Activated T-cell treated with anti-CD3 and anti-CD28 coated beads for 1 hour (primary cell): ENCODE results near the gene GPATCH3.
"Not testable (repeated sequence)": the region's sequence is repeated elsewhere in the genome, so short reads cannot be mapped to it uniquely, and the experiment has no call there.

Source experiments
- DNase-seq: peaks from one replicate; pipeline ENCODE4 v3.0.0-alpha.2; 2020; ENCODE audit warnings: low read depth

GPATCH3 gene

GRCh38 chr1:26863685-26864077, 36.6 kb downstream of the GPATCH3 start:
- DNase-seq, result no peak

GRCh38 chr1:26862781-26863684, 37.2 kb downstream of the GPATCH3 start, which contains the start of gene SFN:
Gene SFN, plus strand, starts transcription at chr1:26863149. Its CDS starts 64 bp downstream, at chr1:26863213.
- DNase-seq, result peak; percentile 40

- no peak for DNase-seq
These were observed 38.3 kb downstream of the GPATCH3 start for GRCh38 chr1:26861889-26862378.

GRCh38 chr1:26861286-26861701, 39.0 kb downstream of the GPATCH3 start:
- DNase-seq, result no peak

- DNase-seq, result no peak
These were observed 41.2 kb downstream of the GPATCH3 start for GRCh38 chr1:26858891-26859640.

GRCh38 chr1:26858160-26858559, 42.1 kb downstream of the GPATCH3 start:
- DNase-seq, result no peak

- no peak for DNase-seq
These were observed 42.7 kb downstream of the GPATCH3 start for GRCh38 chr1:26857473-26858060.

GRCh38 chr1:26856604-26857469, 43.4 kb downstream of the GPATCH3 start:
- no peak for DNase-seq

GRCh38 chr1:26856181-26856580, 44.1 kb downstream of the GPATCH3 start:
- DNase-seq, result no peak

GRCh38 chr1:26855636-26856035, 44.6 kb downstream of the GPATCH3 start:
- no peak for DNase-seq

GRCh38 chr1:26854906-26855305, 45.4 kb downstream of the GPATCH3 start:
- no peak for DNase-seq

GRCh38 chr1:26853600-26853999, 46.7 kb downstream of the GPATCH3 start:
- DNase-seq, result no peak

- DNase-seq, result peak; percentile 87
These were observed 47.1 kb downstream of the GPATCH3 start for GRCh38 chr1:26853156-26853555.

- no peak for DNase-seq
These were observed 47.6 kb downstream of the GPATCH3 start for GRCh38 chr1:26852701-26853100.

- DNase-seq, result no peak
These were observed 49.1 kb downstream of the GPATCH3 start for GRCh38 chr1:26851106-26851684.

GRCh38 chr1:26848941-26849774, 51.1 kb downstream of the GPATCH3 start:
- no peak for DNase-seq

GRCh38 chr1:26848499-26848898, 51.8 kb downstream of the GPATCH3 start:
- DNase-seq, result no peak

GRCh38 chr1:26847826-26848225, 52.4 kb downstream of the GPATCH3 start:
- DNase-seq, result not testable (repeated sequence)

- DNase-seq, result no peak
These were observed 55.7 kb downstream of the GPATCH3 start for GRCh38 chr1:26844424-26845196.
